NCI-H510A (cell line): ENCODE results near the gene RGS11.
"Not testable (repeated sequence)": the region's sequence is repeated elsewhere in the genome, so short reads cannot be mapped to it uniquely, and the experiment has no call there.

Source experiments
- DNase-seq: peaks from one replicate; lab custom pipeline; 2025; lab: John Stamatoyannopoulos, UW

RGS11 gene

DNA sequence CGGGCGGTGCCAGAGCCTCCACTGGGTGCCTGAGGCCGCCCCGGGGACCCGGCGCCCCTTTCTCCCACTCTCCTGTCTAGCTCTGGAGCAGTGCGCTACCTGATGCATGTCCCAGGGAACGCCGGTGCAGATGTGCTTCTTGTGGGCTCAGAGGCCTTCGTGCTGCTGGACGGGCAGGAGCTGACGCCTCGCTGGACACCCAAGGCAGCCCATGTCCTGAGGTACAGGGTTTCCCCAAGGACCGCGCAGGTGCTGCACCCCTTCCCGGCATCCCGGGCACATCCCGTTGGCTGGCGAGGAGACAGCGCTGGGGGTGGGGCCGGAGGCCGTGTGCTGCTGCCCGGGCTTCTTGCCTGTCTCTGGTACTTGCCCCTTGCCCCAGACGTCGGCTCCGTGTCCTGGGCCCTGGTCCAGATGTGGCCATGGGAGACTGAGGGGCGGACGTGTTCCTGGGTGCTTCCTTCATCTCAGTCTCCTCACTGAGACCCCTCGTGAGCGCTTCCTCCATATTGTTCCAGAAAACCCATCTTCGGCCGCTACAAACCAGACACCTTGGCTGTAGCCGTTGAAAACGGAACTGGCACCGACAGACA, 12.5 kb downstream of the RGS11 start:
- DNase-seq: no peak

DNA sequence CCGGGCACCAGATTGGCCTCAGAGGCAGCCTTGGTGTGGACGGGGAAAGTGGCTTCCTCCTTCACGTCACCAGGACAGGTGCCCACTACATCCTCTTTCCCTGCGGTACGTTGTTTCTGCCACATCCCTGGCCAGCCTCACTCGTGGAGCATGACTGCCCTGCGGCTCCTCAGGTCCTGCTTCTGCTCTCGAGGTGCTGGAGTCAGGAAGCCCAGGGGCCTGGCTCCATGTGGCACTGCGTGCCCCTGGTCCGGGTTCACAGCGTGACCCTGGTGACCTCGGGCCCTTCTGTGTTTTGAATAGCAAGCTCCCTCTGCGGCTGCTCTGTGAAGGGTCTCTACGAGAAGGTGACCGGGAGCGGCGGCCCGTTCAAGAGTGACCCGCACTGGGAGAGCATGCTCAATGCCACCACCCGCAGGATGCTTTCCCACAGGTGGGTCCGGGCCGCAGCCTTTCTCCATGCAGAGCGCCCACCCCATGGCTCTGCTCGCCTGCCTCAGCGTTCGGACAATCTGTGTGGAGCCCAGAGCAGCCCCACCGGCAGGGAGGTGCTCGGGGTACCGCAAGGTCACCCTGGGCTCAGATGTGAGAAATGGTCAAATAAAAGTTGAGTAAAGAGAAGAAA, 13.5 kb downstream of the RGS11 start:
- DNase-seq: no peak

DNA sequence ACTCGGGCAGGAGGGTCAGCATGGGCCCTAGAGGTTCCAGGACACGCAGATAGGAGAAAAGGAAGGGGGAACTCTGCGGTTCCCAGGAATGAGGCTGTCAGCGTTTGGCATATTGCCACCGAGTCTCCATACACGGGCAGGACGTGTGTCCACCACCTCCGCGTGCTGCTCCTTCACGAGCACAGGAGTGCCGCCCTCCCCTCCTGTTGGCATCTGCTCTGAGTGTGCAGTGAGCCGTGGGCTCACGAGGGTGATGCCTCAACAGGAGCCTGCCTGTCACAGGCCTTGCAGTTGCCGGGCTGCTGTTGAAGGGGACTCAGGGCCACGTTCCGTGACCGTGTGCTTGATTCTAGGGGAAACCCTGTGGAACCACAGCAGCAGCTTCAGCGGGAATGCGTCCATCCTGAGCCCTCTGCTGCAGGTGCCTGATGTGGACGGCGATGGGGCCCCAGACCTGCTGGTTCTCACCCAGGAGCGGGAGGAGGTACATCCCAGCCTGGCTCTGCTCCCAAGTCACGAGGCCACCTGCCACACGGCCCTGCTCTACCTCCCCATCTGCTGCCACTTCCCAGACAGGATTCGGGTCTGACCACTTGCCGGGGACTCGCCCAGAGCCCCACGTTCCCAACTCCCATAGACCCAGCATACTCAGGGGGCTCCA, 14.6 kb downstream of the RGS11 start:
- DNase-seq: no peak

DNA sequence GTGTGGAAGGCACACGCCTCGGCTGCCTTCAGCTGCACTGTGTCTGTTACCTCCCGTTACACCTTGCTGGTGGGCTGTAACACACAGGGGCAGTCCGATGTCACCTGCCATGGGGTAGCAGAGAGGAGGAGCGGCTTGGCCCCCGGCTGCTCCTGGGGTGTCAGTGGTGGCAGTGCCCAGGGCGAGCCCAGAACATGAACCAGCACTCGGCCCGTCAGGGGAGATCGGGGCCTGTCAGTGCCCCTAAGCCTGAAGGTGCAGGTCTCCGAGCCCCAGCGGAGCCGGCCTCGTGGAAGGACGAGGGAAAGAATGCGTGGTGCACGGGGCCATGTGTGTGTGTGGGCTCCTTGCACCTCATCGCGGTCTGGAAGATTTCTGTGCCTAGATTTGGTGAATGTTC, 15.4 kb downstream of the RGS11 start:
- DNase-seq: no peak

DNA sequence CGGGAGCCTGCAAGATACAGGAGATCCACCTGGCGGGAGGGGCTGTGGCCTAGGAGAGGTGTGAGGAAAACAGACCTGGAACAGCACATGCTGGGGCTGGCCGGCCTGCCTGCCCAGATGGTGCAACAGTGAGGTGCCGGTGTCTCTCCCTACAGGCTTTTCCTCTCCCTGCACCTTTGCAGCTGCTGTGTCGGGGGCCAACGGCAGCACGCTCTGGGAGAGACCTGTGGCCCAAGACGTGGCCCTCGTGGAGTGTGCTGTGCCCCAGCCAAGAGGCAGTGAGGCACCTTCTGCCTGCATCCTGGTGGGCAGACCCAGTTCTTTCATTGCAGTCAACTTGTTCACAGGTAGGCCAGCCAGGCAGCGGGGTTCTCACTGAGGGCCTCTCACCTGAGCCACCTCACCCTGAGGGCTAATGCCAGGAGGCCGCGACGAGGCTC, 15.9 kb downstream of the RGS11 start:
- DNase-seq: no peak

DNA sequence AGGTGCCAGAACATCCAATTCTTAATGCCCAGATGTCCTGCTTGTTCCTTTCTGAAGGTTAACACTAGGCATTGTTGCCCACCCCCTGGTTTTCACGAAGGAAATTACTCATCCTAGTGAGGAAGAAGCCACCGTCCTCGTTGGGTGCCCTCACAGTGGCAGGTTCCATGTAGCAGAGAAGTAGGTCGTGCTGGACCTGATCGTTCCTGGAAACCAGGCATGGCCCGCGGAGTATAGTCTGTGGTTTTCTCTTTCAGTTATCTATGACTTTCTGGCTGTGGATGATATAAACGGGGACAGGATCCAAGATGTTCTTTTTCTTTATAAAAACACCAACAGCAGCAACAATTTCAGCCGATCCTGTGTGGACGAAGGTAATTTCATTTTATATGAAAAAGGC, 16.5 kb downstream of the RGS11 start:
- DNase-seq: no peak

DNA sequence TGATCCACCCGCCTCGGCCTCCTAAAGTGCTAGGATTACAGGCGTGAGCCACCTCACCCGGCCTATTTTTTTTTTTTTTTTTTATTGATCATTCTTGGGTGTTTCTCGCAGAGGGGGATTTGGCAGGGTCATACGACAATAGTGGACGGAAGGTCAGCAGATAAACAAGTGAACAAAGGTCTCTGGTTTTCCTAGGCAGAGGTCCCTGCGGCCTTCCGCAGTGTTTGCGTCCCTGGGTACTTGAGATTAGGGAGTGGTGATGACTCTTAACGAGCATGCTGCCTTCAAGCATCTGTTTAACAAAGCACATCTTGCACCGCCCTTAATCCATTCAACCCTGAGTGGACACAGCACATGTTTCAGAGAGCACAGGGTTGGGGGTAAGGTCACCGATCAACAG, 17.7 kb downstream of the RGS11 start:
- DNase-seq: not testable (repeated sequence)

DNA sequence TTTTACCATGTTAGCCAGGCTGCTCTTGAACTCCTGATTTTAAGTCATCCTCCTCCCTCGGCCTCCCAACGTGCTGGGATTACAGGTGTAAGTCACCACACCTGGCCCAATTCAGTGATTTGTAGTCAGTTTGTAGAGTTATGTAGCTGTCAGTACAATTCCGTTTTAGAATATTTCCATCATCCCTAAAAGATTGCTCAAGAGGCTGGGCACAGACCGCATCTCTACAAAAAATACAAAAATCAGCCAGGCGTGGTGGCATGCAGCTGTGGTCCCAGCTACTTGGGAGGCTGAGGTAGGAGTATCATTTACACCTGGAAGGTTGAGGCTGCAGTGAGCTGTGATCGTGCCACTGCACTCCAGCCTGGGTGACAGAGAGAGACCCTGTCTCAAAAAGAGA, 20.6 kb downstream of the RGS11 start:
- no peak for DNase-seq

DNA sequence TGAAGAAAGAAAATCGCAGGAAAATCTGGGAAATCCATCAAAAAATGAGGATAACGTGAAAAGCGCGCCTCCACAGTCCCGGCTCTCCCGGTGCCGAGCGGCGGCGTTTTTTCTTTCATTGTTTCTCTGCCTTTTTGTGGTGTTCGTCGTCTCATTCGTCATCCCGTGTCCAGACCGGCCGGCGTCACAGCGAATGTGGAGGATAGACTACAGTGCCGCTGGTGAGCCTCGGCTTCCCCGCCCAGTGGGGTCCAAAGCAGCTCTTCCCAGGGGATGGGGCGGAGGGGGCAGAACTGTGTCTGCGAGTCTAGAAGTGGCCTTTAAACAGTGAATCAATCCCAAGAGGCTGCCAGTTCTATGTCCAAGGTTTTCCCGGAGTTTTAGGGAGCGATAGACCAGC, 21.3 kb downstream of the RGS11 start:
- no peak for DNase-seq

DNA sequence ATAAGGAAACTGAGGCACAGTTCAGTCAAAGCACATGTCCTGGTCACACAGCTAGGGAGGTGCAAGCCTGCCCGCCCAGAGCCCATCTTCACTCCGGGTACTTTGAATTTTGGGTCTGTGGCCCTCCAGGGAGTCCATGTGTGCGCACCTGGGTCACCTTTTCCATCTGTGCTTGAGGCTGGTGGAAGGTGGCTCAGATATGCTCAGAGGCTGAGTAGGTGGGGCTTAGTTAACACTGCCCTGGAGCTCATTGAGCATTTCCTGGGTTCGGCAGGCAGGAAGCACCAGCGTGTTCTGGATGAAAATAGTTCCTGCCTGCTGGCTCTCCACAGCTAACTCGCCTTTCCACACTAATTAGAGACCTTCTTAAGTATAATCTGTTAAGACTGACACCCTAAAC, 21.9 kb downstream of the RGS11 start:
- DNase-seq: no peak

DNA sequence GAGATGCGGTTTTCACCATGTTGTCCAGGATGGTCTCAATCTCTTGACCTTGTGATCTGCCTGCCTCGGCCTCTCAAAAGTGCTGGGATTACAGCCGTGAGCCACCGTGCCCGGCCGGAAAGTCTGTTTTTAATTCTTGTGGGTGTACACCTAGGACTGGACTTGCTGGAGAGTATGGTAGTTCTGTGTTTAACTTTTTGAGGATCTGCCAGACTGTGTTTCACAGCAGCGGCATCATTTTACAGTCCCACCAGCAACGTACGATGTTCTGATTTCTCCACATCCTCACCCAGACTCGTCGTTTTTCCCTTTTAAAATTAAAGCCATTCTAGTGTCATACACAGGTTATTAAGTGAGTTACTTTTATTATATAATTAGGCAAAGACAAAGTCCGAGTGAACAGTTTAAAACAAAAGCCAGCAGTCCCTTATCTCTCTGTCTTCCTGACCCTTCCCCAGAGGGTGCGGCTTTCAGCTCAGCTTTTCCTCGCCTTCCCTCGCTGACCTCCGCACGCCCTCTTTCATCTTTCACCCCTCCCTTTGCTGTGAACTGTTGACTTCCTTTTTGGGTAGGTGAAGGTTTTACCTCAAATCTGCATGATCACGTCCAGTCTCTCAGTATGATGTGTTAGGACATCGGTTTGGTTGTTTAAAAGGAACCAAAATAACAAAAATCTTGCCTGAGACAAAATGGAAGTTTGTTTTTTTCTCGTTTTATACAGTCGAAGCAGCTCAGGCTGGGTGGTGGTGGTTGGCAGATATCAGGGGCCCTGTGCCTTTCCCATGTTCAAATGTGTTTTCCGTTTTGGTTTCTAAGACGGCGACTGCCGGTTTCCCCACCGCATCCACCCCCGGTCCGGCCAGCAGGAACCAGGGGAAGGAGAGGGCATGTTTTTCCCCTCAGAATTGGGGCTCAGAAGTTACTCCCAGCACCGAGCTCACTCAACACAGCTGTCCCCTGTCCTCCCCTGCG, 23.1 kb downstream of the RGS11 start:
- no peak for DNase-seq

DNA sequence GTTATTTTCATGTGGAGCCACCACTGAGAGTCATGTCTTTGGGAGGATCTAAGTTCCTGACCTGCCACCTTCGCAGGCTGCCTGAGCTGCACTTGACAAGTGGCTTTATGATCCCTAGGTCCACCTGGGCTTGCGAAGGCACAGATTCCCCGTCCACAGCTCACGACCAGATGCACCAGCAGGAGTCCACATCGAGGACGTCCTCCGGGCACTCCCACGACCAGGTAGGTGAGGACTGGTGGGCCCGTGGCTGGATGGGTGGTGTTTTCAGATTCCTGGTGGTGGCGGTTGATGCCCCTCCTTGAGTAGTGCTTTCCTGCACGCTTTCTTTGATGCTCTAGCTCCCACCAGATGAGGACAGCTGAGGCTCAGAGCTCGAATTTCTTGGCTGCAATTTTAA, 26.3 kb downstream of the RGS11 start:
- DNase-seq: no peak

DNA sequence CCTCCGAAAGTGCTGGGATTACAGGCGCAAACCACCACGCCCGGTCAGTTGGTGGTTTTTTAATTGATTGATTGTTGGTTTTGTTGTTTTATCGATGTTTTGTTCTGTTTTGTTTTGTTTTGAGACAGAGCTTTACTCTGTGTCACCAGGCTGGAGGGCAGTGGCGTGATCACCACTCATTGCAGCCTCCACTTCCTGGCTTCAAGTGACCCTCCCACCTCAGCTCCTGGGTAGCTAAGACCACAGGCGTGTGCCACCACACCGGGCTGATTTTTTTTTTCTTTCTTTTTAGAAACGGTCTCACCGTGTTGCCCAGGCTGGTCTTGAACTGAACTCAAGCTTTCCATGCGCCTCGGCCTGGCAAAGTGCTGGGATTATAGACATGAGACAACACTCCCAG, 28.7 kb downstream of the RGS11 start:
- DNase-seq: no peak

DNA sequence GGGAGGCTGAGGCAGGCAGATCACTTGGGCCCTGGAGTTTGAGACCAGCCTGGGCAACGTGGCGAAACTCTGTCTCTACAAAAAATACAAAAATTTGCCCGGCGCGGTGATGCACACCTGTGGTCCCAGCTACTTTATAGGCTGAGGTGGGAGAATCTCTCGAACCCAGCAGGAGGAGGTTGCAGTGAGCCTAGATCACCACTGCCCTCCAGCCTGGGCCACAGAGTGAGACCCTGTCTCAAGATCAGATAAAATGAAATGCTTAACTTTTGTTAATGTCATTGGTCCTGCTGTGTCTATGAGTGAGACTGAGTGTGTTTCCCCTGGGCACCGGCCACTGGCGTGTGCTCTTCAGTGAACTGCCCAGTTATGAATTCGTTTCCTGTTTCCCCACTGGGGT, 30.6 kb downstream of the RGS11 start:
- DNase-seq: no peak

DNA sequence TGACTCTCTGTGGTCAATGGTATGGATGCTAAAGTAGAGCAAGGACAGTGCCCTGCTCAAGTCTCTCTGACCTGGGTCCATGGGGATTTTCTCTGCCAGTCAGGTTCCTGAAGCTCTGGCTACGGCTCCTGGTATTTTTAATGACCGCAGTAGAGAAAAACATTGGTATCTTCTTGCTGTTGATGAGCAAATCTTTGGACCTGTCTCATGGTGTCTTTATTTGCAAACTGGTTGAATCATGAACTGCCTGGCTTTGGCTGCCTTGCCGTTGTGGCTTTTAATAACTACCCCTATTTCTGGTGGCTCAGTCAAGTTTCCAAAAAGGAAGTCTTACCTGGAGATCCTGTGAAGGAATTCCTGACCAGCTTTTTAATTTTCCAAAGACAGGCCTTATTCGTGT, 32.4 kb downstream of the RGS11 start:
- no peak for DNase-seq

DNA sequence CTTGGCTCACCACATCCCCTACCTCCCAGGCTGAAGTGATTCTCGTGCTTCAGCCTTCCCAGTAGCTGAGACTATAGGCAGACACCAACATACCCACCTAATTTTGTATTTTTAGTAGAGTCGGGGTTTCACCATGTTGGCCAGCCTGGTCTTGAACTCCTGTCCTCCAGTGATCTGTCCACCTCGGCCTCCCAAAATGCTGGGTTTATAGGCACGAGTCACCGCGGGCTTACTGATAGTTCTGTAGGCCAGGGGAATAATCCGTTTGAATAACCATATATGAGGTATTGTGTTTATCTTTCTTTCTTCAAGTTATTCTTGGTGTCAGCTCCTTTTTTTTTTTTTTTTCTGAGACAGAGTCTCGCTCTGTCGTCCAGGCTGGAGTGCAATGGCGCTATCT, 33.5 kb downstream of the RGS11 start:
- DNase-seq: no peak

DNA sequence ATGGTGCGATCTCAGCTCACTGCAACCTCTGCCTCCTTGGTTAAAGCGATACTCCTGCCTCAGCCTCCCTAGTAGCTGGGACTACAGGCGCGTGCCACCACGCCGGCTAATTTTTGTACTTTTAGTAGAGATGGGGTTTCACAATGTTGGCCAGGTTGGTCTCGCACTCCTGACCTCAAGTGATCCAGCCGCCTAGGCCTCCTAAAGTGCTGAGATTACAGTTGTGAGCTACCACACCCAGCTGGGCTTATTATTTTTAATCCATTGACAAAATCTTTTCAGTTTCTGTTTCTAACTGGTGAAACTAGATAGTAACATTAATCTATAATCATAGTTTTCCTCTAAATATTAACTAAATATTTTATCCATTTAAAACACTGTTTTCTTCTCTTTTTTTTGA, 35.2 kb downstream of the RGS11 start:
- no peak for DNase-seq

DNA sequence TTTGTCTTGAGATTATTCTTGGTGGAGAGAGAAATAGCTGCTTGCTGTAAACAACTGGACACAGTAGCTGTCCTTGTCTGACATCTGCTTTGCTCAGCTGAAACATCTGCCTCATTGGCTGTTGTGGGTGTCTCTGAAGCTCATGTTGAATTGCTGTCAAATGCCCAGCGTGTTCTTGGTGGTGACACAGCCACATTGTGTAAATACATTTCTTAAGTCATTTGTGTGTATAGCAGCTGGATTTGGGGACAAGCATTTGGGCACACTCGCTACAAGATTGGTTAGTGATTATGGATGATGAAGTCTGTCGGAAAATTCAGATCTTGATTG, 35.8 kb downstream of the RGS11 start:
- DNase-seq: no peak

DNA sequence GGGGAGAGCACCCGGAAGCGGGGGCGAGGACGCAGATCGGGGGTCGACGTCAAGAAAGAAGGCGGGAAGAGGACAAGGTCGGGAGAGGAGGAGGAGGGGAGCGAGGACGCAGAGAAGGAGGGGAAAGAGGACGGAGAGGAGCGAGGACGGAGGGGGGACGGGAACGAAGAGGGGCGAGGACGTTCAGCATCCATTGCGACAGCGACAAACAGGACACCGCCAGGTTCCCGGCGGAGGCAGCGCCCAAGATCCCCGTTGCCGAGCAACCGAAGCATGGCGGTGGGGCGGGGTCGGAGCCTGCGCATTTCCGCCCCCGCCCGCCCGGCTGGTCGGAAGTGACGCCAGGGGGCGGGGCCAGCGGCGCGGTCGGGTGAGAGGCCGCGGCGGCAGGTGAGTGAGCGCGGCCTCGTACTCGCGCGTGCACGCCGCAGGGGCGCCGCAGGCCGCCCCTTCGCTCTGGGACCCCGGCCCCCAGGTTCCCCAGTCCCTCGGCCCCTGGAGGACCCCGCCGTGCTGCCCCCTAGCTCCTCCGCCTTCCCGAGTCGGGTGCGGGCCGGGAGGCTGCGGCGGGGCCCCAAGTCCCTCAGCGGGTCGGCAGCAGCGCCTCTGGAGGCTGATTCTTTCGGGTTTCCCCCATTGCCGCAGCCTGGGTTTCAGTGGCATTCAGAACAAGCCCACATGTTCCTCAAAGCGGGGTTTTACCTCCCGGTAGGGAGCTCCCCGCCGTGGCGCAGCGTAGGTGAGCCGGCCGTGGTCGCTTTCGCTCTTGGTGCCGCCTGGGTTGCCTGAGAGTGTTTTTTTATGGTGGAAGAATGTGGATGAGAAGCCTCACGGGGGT, 41.1 kb downstream of the RGS11 start, which contains the start of gene FAM234A:
Gene FAM234A, plus strand, starts transcription at position 354 of the 838 bp plus-strand sequence. CDS start 19,593 bp downstream, outside the sequence.
- peak; percentile 88 for DNase-seq

DNA sequence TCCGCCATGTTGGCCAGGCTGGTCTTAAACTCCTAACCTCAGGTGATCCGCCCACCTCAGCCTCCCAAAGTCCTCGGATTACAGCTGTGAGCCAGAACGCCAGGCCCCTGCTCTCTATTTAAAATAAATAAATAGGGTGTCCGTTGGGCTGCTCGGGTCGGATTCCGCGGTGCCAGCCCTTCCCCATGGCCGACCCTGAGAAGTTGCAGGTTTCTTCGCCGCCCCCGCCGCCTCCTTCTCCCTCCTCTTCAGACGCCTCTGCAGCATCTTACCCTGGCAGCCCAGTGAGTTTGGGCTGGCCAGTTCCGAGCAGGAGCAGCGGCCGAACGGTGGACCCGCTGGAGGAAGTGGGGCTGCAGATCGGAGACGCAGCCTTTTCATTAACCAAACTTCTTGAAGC, 44.8 kb downstream of the RGS11 start:
- DNase-seq: no peak

DNA sequence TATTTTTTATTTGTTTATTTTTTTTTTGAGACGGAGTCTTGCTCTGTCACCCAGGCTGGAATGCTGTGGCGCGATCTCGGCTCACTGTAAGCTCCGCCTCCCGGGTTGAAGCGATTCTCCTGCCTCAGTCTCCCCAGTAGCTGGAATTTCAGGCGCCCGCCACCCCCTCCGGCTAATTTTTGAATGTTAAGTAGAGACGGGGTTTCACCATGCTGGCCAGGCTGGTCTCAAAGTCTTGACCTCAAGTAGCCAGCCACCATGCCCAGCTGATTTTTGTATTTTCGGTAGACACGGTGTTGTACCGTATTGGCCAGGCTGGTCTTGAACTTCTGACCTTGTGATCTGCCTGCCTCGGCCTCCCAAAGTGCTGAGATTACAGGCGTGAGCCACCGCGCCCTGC, 45.4 kb downstream of the RGS11 start:
- DNase-seq: not testable (repeated sequence)
